Mesothelial cell of epicardium (in vitro differentiated cells): Measurements from ENCODE around the gene KLF11. TPM values are rescaled to one million over a fixed set of nuclear protein-coding genes. Genes with fewer than 3 reads are reported as not detected.

ENCODE experiments used
- DNase-seq, 2 experiments: peaks; one replicate each; pipeline ENCODE4 v3.0.0; 2021; ENCODE audit warnings: low spot score in 2 of 2; ENCODE audit not compliant: unreplicated experiment in 2 of 2
- H3K27ac Mint-ChIP-seq: 2 replicates; pipeline ENCODE4 v1.8.0; 2021; ENCODE audit warnings: mixed read lengths
- H3K27me3 Mint-ChIP-seq: 2 replicates; pipeline ENCODE4 v1.8.0; 2021; ENCODE audit warnings: low read depth, mixed read lengths
- H3K36me3 Mint-ChIP-seq: 2 replicates; pipeline ENCODE4 v1.8.0; 2021; ENCODE audit warnings: mixed read lengths
- H3K4me1 Mint-ChIP-seq: 2 replicates; pipeline ENCODE4 v1.8.0; 2021; ENCODE audit warnings: mixed read lengths
- H3K4me3 Mint-ChIP-seq: 2 replicates; pipeline ENCODE4 v1.8.0; 2021; ENCODE audit warnings: mild to moderate bottlenecking, moderate library complexity, mixed read lengths
- H3K9me3 Mint-ChIP-seq: 2 replicates; pipeline ENCODE4 v1.8.0; 2021; ENCODE audit warnings: mixed read lengths
- CTCF ChIP-seq: fragments of 200-600 bp; sonication (generic); IDR thresholded peaks from one replicate; pipeline ENCODE4 v1.5.0; 2021; ENCODE audit warnings: antibody characterized with exemption; ENCODE audit not compliant: unreplicated experiment
- total RNA-seq: library from RNA; stranded (reverse); gene quantifications from 3 replicates; pipeline ENCODE4 v1.2.1, GENCODE V29; 2021

The KLF11 gene
- total RNA-seq, 1 donor from 2014 or later = 15.8 TPM

- Mint-ChIP-seq H3K4me3 (peak overlapping the region; percentile 37), H3K4me1 (peaks cover 21% of the 10 kb centered on the region), H3K27ac (peak overlapping the region; percentile 64), H3K27me3 (peaks cover 4% of the 10 kb centered on the region), H3K9me3 (no peaks in the 10 kb centered on the region), H3K36me3 (peaks cover 13% of the 10 kb centered on the region)
- no peak for DNase-seq
- TF ChIP-seq CTCF = no peak
Measured at GRCh38 chr2:10045561-10046355, 2.4 kb downstream of the KLF11 start.

GRCh38 chr2:10046931-10047330 lies 3.6 kb downstream of the KLF11 start:
- H3K27me3 Mint-ChIP-seq = no peaks in the 10 kb centered on the region
- H3K4me3 Mint-ChIP-seq = no peak overlapping the region

GRCh38 chr2:10047616-10048500 lies 4.5 kb downstream of the KLF11 start:
- TF ChIP-seq CTCF = no peak
- peaks cover 16% of the 10 kb centered on the region for H3K36me3 Mint-ChIP-seq
- H3K4me1 Mint-ChIP-seq = peaks cover 11% of the 10 kb centered on the region
- no peak for DNase-seq
- no peaks in the 10 kb centered on the region for H3K27me3 Mint-ChIP-seq
- no peaks in the 10 kb centered on the region for H3K9me3 Mint-ChIP-seq
- H3K27ac Mint-ChIP-seq = no peak overlapping the region
- H3K4me3 Mint-ChIP-seq = no peak overlapping the region

More at GRCh38 chr2:10046931-10047330, 3.6 kb downstream of the KLF11 start:
- DNase-seq = no peak
- Mint-ChIP-seq H3K27ac (peak overlapping the region; percentile 3), H3K4me1 (peaks cover 19% of the 10 kb centered on the region), H3K9me3 (no peaks in the 10 kb centered on the region), H3K36me3 (peaks cover 10% of the 10 kb centered on the region)
- no peak for TF ChIP-seq CTCF

- Mint-ChIP-seq H3K36me3 (peaks cover 21% of the 10 kb centered on the region), H3K27me3 (no peaks in the 10 kb centered on the region), H3K27ac (no peak overlapping the region), H3K4me1 (peaks cover 11% of the 10 kb centered on the region), H3K4me3 (no peak overlapping the region), H3K9me3 (no peaks in the 10 kb centered on the region)
- DNase-seq = no peak
- TF ChIP-seq CTCF = peak; percentile 60
Measured at GRCh38 chr2:10048501-10049171, 5.3 kb downstream of the KLF11 start.

GRCh38 chr2:10052216-10052615 lies 8.9 kb downstream of the KLF11 start:
- Mint-ChIP-seq H3K4me3 (no peak overlapping the region), H3K9me3 (no peaks in the 10 kb centered on the region), H3K27me3 (no peaks in the 10 kb centered on the region), H3K27ac (no peak overlapping the region), H3K36me3 (peaks cover 28% of the 10 kb centered on the region), H3K4me1 (peaks cover 12% of the 10 kb centered on the region)
- no peak for TF ChIP-seq CTCF
- no peak for DNase-seq
